IMR-90 (cell line): ENCODE data around the gene RABGGTA. TPM values are rescaled to one million over a fixed set of nuclear protein-coding genes. Genes with fewer than 3 reads are reported as not detected.
"Not testable (repeated sequence)": the region's sequence is repeated elsewhere in the genome, so short reads cannot be mapped to it uniquely, and the experiment has no call there.

Experiments
- ATAC-seq: fragments of 200-7000 bp; cut with Tn5 transposase; 2 replicates; pipeline ENCODE4 v1.9.1; 2020; ENCODE audit warnings: low read depth, mild to moderate bottlenecking, moderate library complexity
- BruUV-seq: library from RNA; stranded (reverse); fragments of 400-500 nt; replicated peaks from 2 replicates; lab custom pipeline; 2021; lab: Mats Ljungman, UMichigan
- CTCF ChIA-PET: fragments of 300-600 bp; formaldehyde crosslinking; extraction: SDS; loops from one replicate; lab custom pipeline; 2021; ENCODE audit warnings: antibody characterized with exemption; lab: Yijun Ruan, JAX
- POLR2A ChIA-PET: fragments of 300-600 bp; sonication (Branson Sonifier 250); formaldehyde crosslinking; loops from one replicate; lab custom pipeline; 2022; ENCODE audit warnings: antibody characterized with exemption; ENCODE audit not compliant: unreplicated experiment; lab: Charles Lee
- DNase-seq: peaks from one replicate; pipeline ENCODE4 v3.0.0; 2013
- H2AFZ ChIP-seq: replicated peaks from 2 replicates; pipeline ENCODE3; 2013; ENCODE audit warnings: low read length, mild to moderate bottlenecking; ENCODE audit not compliant: poor library complexity
- H2AK5ac ChIP-seq: 2 replicates; pipeline ENCODE4 v1.6.1; 2013; ENCODE audit warnings: low read depth, low read length, inconsistent platforms
- H2AK9ac ChIP-seq: replicated peaks from 2 replicates; pipeline ENCODE3; 2013; ENCODE audit warnings: mild to moderate bottlenecking, low read depth, low read length, moderate library complexity; ENCODE audit not compliant: poor library complexity
- H2BK120ac ChIP-seq: 2 replicates; pipeline ENCODE4 v1.6.1; 2013; ENCODE audit warnings: low read depth, low read length, inconsistent platforms
- H2BK15ac ChIP-seq: 3 replicates; pipeline ENCODE4 v1.6.1; 2013; ENCODE audit warnings: low read depth, low read length, inconsistent platforms
- H2BK20ac ChIP-seq: 2 replicates; pipeline ENCODE4 v1.6.1; 2013; ENCODE audit warnings: low read depth, mild to moderate bottlenecking, inconsistent platforms, low read length, moderate library complexity
- H2BK5ac ChIP-seq: 2 replicates; pipeline ENCODE4 v1.6.1; 2013; ENCODE audit warnings: mild to moderate bottlenecking, low read depth, low read length, inconsistent platforms; ENCODE audit not compliant: poor library complexity, severe bottlenecking
- H3K14ac ChIP-seq: replicated peaks from 2 replicates; pipeline ENCODE4 v1.6.1; 2013; ENCODE audit warnings: low read depth, low read length, inconsistent platforms
- H3K18ac ChIP-seq: 2 replicates; pipeline ENCODE4 v1.6.1; 2013; ENCODE audit warnings: low read depth, low read length, control low read depth
- H3K23ac ChIP-seq: 2 replicates; pipeline ENCODE4 v1.6.1; 2013; ENCODE audit warnings: low read depth, low read length, inconsistent platforms
- H3K27ac ChIP-seq: 2 replicates; pipeline ENCODE4 v1.5.1; 2013; ENCODE audit warnings: mild to moderate bottlenecking, control low read depth, low read length; ENCODE audit not compliant: insufficient read depth
- H3K27me3 ChIP-seq: 2 replicates; pipeline ENCODE4 v1.6.1; 2013; ENCODE audit warnings: low read length; ENCODE audit not compliant: control insufficient read depth, insufficient read depth
- H3K36me3 ChIP-seq: 2 replicates; pipeline ENCODE4 v1.6.1; 2013; ENCODE audit warnings: low read length, mixed read lengths; ENCODE audit not compliant: control insufficient read depth, insufficient read depth
- H3K4ac ChIP-seq: 2 replicates; pipeline ENCODE4 v1.6.1; 2013; ENCODE audit warnings: low read depth, low read length, inconsistent platforms
- H3K4me1 ChIP-seq: 2 replicates; pipeline ENCODE4 v1.6.1; 2013; ENCODE audit warnings: low read length, mixed read lengths; ENCODE audit not compliant: control insufficient read depth, insufficient read depth
- H3K4me2 ChIP-seq: 2 replicates; pipeline ENCODE4 v1.6.1; 2013; ENCODE audit warnings: low read depth, mild to moderate bottlenecking, control low read depth, low read length, moderate library complexity
- H3K4me3 ChIP-seq: 2 replicates; pipeline ENCODE4 v1.5.1; 2013; ENCODE audit warnings: low read depth, mild to moderate bottlenecking, control low read depth, low read length, moderate library complexity; ENCODE audit not compliant: insufficient read depth
- H3K56ac ChIP-seq: 2 replicates; pipeline ENCODE4 v1.6.1; 2013; ENCODE audit warnings: low read length, inconsistent platforms; ENCODE audit not compliant: insufficient read depth; ENCODE audit errors: extremely low read depth
- H3K79me1 ChIP-seq, 2 experiments: 2 replicates each; pipeline ENCODE4 v1.6.1; 2013; ENCODE audit warnings: low read length in 2 of 2, inconsistent platforms in 1 of 2, low read depth in 1 of 2
- H3K9ac ChIP-seq: 2 replicates; pipeline ENCODE4 v1.6.1; 2013; ENCODE audit warnings: low read depth, low read length, control low read depth
- H3K9me1 ChIP-seq: 2 replicates; pipeline ENCODE4 v1.6.1; 2013; ENCODE audit warnings: low read length, inconsistent platforms; ENCODE audit not compliant: insufficient read depth
- H3K9me3 ChIP-seq: 2 replicates; pipeline ENCODE4 v1.6.1; 2013; ENCODE audit warnings: low read length; ENCODE audit not compliant: control insufficient read depth, insufficient read depth
- H4K20me1 ChIP-seq: 2 replicates; pipeline ENCODE4 v1.6.1; 2013; ENCODE audit warnings: low read length, inconsistent platforms; ENCODE audit not compliant: insufficient read depth
- H4K5ac ChIP-seq: 2 replicates; pipeline ENCODE4 v1.6.1; 2013; ENCODE audit warnings: mild to moderate bottlenecking, low read depth, low read length, control low read depth
- H4K8ac ChIP-seq, 2 experiments: 2 replicates each; pipeline ENCODE4 v1.6.1; 2013; ENCODE audit warnings: low read depth in 2 of 2, low read length in 2 of 2, control low read depth in 1 of 2, inconsistent platforms in 1 of 2
- H4K91ac ChIP-seq: 2 replicates; pipeline ENCODE4 v1.6.1; 2013; ENCODE audit warnings: low read depth, low read length, inconsistent platforms; ENCODE audit not compliant: insufficient read depth
- CEBPB ChIP-seq: IDR thresholded peaks from 2 replicates; pipeline ENCODE4 v1.6.1; 2012; ENCODE audit warnings: low read depth, low read length, improper control_type of control experiment
- MXI1 ChIP-seq: IDR thresholded peaks from 2 replicates; pipeline ENCODE4 v1.6.1; 2012; ENCODE audit warnings: low read depth, mild to moderate bottlenecking, low read length, moderate library complexity, borderline replicate concordance
- WGBS, 2 experiments: methylation state at CpG; one replicate each; pipeline versions ENCODE4 v1.1.5 to v1.1.7; 2013; ENCODE audit warnings: missing lambda C conversion rate in 2 of 2; ENCODE audit not compliant: insufficient read length in 1 of 2; ENCODE audit errors: extremely low coverage in 2 of 2; 5-methylcytosine and 5-hydroxymethylcytosine counted together
- dilution Hi-C: fragments of 300-500 bp; cut with HindIII; formaldehyde crosslinking; loops from one replicate; pipeline ENCODE4 v1.14.3; 2018; ENCODE audit warnings: low sequenced_read_pairs; ENCODE audit not compliant: unreplicated experiment
- in situ Hi-C: fragments of 300-500 bp; cut with MboI; formaldehyde crosslinking; loops from 3 replicates; pipeline ENCODE4 v1.14.3; 2019; ENCODE audit warnings: low sequenced_read_pairs, inconsistent platforms, mixed read lengths
- intact Hi-C: fragments of 100-400 bp; cut with micrococcal nuclease; formaldehyde crosslinking; loops from 2 replicates; pipeline ENCODE4 v1.10.0; 2022
- polyA plus RNA-seq, 3 experiments: library from polyadenylated mRNA; depleted of rRNA; stranded (reverse); fragments of >200 nt; gene quantifications; 2 replicates each; pipeline ENCODE4 v1.2.3, GENCODE V29; 2012; ENCODE audit warnings: low replicate concordance in 1 of 3
- total RNA-seq: library from RNA; depleted of rRNA; stranded (reverse); fragments of >200 nt; gene quantifications from 2 replicates; pipeline ENCODE4 v1.2.3, GENCODE V29; 2012

Gene RABGGTA
- total and polyA plus RNA-seq, 2 of the 4 experiments (the other 2 are of a cell fraction), result 25.6 to 55.6 TPM

GRCh38 chr14:24224618-24225071, 46.8 kb downstream of the RABGGTA start:
- Histone ChIP-seq H4K20me1 (no peaks in the 10 kb centered on the region; the same call in 1 of the 2 replicates), H4K8ac (peak overlapping the region in 1 of 2 experiments; percentile 6; a peak in 1 of 4 replicates), H2BK120ac (peak overlapping the region; percentile 18; the same call in 1 of the 2 replicates), H2AK9ac (no peak overlapping the region), H3K9ac (no peak overlapping the region), H3K27ac (peak overlapping the region; percentile 44), H2AK5ac (peak overlapping the region; percentile 12; the same call in 1 of the 2 replicates), H3K4ac (peak overlapping the region; percentile 53; the same call in 1 of the 2 replicates), H3K4me3 (no peak overlapping the region), H2BK15ac (no peak overlapping the region), H3K79me1 (peaks cover 9 to 51% of the 10 kb centered on the region in 2 experiments), H3K18ac (peak overlapping the region; percentile 52; the same call in 1 of the 2 replicates), H3K9me1 (peaks cover 3% of the 10 kb centered on the region; the same call in 1 of the 2 replicates), H3K4me2 (peak overlapping the region; percentile 20; the same call in 1 of the 2 replicates), H3K56ac (no peak overlapping the region), H4K91ac (0 out of 2 replicates have a peak overlapping the region, but pooled peaks have one; percentile 4), H3K23ac (0 out of 2 replicates have a peak overlapping the region, but pooled peaks have one; percentile 37), H2AFZ (no peak overlapping the region), H3K4me1 (peaks cover 4% of the 10 kb centered on the region), H3K36me3 (peaks cover 6% of the 10 kb centered on the region; the same call in 1 of the 2 replicates), H4K5ac (peak overlapping the region; percentile 12; the same call in 1 of the 2 replicates), H3K27me3 (no peaks in the 10 kb centered on the region), H2BK5ac (peak overlapping the region; percentile 73), H3K9me3 (no peaks in the 10 kb centered on the region), H2BK20ac (no peak overlapping the region), H3K14ac (no peak overlapping the region)
- WGBS, 2 experiments, result 53% methylated on average over 4 of the region's 7 CpGs; no CpG with 5 or more reads in 1 of the 2 experiments
- BruUV-seq, result no TSS peak
- dilution Hi-C loops, result no loop called here
- no peak for TF ChIP-seq MXI1
- peak; percentile 70; the same call in 1 of the 2 replicates for TF ChIP-seq CEBPB
- POLR2A ChIA-PET, result no interaction called here
- CTCF ChIA-PET, result no interaction called here
- intact Hi-C loops, result no loop called here
- ATAC-seq, result peak; percentile 83
- DNase-seq, result peak; percentile 87
- in situ Hi-C loops, result no loop called here

DNA sequence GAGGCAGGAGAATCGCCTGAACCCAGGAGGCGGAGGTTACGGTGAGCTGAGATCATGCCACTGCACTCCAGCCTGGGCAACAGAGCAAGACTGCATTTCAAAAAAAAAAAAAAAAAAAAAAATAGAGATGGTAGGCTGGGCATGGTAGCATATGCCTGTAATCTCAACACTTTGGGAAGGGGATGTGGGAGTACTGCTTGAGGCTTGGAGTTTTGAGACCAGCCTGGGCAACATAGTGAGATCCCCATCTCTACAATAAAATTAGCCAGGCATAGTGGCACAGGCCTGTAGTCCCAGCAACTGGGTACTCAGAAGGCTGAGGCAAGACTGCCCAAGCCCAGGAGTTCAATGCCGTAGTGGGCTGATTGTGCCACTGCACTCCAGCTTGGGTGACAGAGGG, 48.4 kb downstream of the RABGGTA start:
- Histone ChIP-seq H4K8ac (peak overlapping the region in 1 of 2 experiments; percentile 25; a peak in 1 of 4 replicates), H3K4ac (peak overlapping the region; percentile 22; the same call in 1 of the 2 replicates), H3K79me1 (peaks cover 12 to 53% of the 10 kb centered on the region in 2 experiments), H2BK5ac (peak overlapping the region; percentile 23)
- H3K23ac ChIP-seq, H3K36me3 ChIP-seq, ATAC-seq, H4K91ac ChIP-seq, BruUV-seq, H3K9me3 ChIP-seq, H2BK120ac ChIP-seq, POLR2A ChIA-PET, H3K4me1 ChIP-seq, H3K27me3 ChIP-seq, H3K4me2 ChIP-seq, H3K27ac ChIP-seq, CTCF ChIA-PET, H2AFZ ChIP-seq, H3K14ac ChIP-seq, intact Hi-C loops, H2BK15ac ChIP-seq, in situ Hi-C loops, DNase-seq, dilution Hi-C loops, H2AK5ac ChIP-seq, H3K9me1 ChIP-seq, H3K4me3 ChIP-seq, H4K20me1 ChIP-seq, H3K56ac ChIP-seq, H4K5ac ChIP-seq, H3K18ac ChIP-seq, H2BK20ac ChIP-seq, H2AK9ac ChIP-seq, H3K9ac ChIP-seq: not testable (repeated sequence)
- WGBS, 2 experiments, result 100% methylated on average over 1 of the region's 4 CpGs; no CpG with 5 or more reads in 1 of the 2 experiments
